Measurements from ENCODE around the gene CAMK1G. TPM values are rescaled to one million over a fixed set of nuclear protein-coding genes. Genes with fewer than 3 reads are reported as not detected.

CAMK1G gene
- total RNA-seq, 1 experiment from 2014 or later: not detected

DNA sequence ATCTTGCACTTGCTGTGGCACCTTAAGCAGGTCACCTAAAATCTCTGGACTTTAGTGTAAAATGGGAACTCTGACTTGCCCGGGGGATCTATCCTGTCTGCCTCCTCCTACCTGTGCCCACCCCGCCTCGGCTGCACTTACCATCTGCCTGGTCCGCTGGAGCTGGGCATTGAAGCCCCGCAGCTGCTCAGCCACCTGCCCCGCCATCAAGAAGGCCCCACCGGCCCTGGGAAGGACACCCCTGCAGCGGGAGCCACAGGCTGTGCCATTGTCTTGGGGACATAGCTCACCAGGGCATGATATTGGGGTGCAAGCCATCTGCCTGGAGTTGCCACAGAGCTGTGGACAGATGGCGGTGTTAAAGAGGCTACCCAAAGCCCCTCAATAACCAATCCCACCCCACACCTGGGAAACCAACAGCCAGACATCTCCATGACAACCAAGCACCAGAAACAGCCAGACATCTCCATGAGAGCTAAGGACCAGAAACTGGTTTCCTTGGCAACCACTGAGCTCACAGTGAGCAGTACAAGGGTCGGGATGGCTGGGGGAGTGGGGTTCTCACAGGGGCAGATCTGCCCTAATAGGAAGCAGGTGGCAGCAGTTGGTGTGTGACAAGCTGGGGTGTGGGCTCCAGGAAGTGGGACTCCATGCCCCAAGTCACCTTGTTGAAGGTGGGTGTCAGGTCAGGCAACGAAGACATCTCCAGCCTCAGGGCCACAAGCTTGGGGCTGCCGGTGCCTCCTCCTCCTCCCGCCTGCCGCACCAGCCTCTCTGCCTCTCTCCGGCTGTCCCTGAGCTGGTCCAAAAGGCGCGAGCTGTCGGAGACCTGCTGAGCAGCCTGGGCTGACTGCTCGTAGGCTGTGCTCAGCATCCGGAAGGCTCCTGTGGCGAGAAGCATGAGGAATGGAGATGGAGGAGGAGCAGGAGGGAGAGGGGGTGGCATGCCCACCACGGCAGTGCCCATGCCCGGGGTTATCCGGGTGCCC lies 39.6 kb downstream of the CAMK1G start:
- ATAC-seq (no peak), DNase-seq (ENCODE audit: low read depth, low spot score) (no peak)
- Histone ChIP-seq H3K9ac (ENCODE audit: low read length) (no peak overlapping the region), H4K20me1 (ENCODE audit: insufficient read depth) (no peaks in the 10 kb centered on the region), H3K4me2 (ENCODE audit: low read length) (no peak overlapping the region), H3K79me2 (ENCODE audit: insufficient read depth, low read length) (no peaks in the 10 kb centered on the region), H2AFZ (ENCODE audit: low read depth, low read length, poor library complexity, severe bottlenecking) (no peak overlapping the region), H3K36me3 (ENCODE audit: control insufficient read depth in 1 of 2, insufficient read depth in 2 of 2, low read length in 2 of 2) (peaks cover 3 to 4% of the 10 kb centered on the region in 2 experiments; a peak in 2 of 4 replicates), H3K9me2 (ENCODE audit: insufficient read depth) (no peaks in the 10 kb centered on the region), H3K4me3 (replicated peaks in 1 of 2; ENCODE audit: low read depth in 1 of 2, low read length in 2 of 2) (no peak overlapping the region), H3K4me1 (ENCODE audit: control insufficient read depth in 1 of 2, insufficient read depth in 2 of 2, low read length in 2 of 2) (peaks cover 0 to 7% of the 10 kb centered on the region in 2 experiments; a peak in 2 of 4 replicates), H3K9me3 (ENCODE audit: control insufficient read depth in 1 of 2, insufficient read depth in 1 of 2, low read depth in 1 of 2, low read length in 2 of 2) (no peaks in the 10 kb centered on the region), H3K27me3 (ENCODE audit: insufficient read depth, low read length) (no peaks in the 10 kb centered on the region), H3K27ac (ENCODE audit: low read depth, low read length) (no peak overlapping the region)
- intact Hi-C loops (cut with micrococcal nuclease): no loop called here
- BruUV-seq (replicated peaks): no TSS peak
- POLR2A ChIA-PET: no interaction called here
- CTCF ChIA-PET: no interaction called here
- RAD21 ChIA-PET (ENCODE audit: low non-redundant PET in 1 of 2, low total read pairs in 2 of 2, uncharacterized antibody in 2 of 2, unreplicated experiment in 2 of 2): no interaction called here
- TF ChIP-seq, protein P1, sequence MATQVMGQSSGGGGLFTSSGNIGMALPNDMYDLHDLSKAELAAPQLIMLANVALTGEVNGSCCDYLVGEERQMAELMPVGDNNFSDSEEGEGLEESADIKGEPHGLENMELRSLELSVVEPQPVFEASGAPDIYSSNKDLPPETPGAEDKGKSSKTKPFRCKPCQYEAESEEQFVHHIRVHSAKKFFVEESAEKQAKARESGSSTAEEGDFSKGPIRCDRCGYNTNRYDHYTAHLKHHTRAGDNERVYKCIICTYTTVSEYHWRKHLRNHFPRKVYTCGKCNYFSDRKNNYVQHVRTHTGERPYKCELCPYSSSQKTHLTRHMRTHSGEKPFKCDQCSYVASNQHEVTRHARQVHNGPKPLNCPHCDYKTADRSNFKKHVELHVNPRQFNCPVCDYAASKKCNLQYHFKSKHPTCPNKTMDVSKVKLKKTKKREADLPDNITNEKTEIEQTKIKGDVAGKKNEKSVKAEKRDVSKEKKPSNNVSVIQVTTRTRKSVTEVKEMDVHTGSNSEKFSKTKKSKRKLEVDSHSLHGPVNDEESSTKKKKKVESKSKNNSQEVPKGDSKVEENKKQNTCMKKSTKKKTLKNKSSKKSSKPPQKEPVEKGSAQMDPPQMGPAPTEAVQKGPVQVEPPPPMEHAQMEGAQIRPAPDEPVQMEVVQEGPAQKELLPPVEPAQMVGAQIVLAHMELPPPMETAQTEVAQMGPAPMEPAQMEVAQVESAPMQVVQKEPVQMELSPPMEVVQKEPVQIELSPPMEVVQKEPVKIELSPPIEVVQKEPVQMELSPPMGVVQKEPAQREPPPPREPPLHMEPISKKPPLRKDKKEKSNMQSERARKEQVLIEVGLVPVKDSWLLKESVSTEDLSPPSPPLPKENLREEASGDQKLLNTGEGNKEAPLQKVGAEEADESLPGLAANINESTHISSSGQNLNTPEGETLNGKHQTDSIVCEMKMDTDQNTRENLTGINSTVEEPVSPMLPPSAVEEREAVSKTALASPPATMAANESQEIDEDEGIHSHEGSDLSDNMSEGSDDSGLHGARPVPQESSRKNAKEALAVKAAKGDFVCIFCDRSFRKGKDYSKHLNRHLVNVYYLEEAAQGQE (IDR thresholded peaks at IDR 0.05; ENCODE audit: low read depth): no peak
- TF ChIP-seq ZNF274 (IDR thresholded peaks at IDR 0.05; ENCODE audit: low read depth, low read length) (no peak), JUND (IDR thresholded peaks at IDR 0.05) (no peak), CEBPB (IDR thresholded peaks at IDR 0.05; ENCODE audit: low read depth) (no peak), YY1 (IDR thresholded peaks at IDR 0.05; ENCODE audit: extremely low read depth, insufficient replicate concordance, low read depth, low read length) (no peak), EZH2 (IDR thresholded peaks at IDR 0.05) (no peak), EZH2phosphoT487 (IDR thresholded peaks at IDR 0.05; ENCODE audit: borderline replicate concordance) (no peak)
- TF ChIP-seq, protein P2, sequence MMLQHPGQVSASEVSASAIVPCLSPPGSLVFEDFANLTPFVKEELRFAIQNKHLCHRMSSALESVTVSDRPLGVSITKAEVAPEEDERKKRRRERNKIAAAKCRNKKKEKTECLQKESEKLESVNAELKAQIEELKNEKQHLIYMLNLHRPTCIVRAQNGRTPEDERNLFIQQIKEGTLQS (IDR thresholded peaks at IDR 0.05): no peak
